GM10266 (cell line): Measurements from ENCODE around the gene KLHDC3.

Experiments used
- DNase-seq: peaks from one replicate; pipeline ENCODE4 v3.0.0; 2012; ENCODE audit errors: extremely low spot score
- CTCF ChIP-seq: IDR thresholded peaks from 2 replicates; pipeline ENCODE4 v1.5.1; 2012; ENCODE audit warnings: mild to moderate bottlenecking, low read depth; ENCODE audit not compliant: control insufficient read depth, insufficient read depth; ENCODE audit errors: missing control alignments

The KLHDC3 gene

GRCh38 chr6:43058531-43058930, 44.5 kb downstream of the KLHDC3 start:
- no peak for TF ChIP-seq CTCF
- no peak for DNase-seq

GRCh38 chr6:43059168-43060033, 45.4 kb downstream of the KLHDC3 start, which contains the start of the genes KLC4 and MRPL2:
TSS of gene KLC4 (plus strand) at chr6:43059631. CDS start at chr6:43061336, 1,705 bp downstream.
TSS of gene MRPL2 (minus strand) at chr6:43059434. CDS start at chr6:43059381, 53 bp downstream.
- no peak for TF ChIP-seq CTCF
- peak; percentile 99 for DNase-seq

DNA sequence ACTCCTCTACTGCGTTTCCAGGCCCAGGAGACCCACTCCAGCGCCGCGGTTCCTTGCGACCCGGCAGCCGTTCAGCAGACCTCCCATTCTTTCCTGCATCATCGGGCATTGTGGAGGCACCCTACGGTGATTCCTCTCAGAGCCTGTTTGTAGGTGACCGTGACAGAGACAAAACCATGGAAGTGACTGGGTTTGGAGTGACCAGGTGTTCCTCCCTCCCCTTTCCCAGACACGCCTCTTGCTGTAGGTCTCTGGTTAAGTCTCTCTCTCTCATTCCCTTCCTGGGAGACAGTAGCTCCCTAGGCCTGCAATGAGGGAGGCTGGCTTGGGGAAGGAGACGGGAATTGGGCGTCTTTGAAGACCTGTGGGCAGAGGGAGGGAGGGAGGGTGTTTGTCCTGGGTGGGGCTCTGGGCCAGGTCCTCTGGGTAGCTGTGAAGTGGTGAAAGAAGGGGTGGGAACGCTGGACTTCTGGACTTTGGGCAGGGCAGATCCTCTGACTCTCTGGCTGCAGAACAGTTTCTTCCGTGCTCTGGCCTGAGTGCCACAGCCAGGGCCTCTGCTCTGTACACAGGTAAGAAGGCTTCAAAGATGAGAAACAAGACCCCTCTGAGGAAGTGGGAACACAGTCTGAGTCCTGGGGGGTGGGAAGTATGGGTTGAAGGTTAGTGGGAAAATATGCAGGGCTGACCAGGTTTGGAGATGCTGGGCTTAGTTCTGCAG, 46.1 kb downstream of the KLHDC3 start:
- no peak for DNase-seq
- TF ChIP-seq CTCF: no peak

DNA sequence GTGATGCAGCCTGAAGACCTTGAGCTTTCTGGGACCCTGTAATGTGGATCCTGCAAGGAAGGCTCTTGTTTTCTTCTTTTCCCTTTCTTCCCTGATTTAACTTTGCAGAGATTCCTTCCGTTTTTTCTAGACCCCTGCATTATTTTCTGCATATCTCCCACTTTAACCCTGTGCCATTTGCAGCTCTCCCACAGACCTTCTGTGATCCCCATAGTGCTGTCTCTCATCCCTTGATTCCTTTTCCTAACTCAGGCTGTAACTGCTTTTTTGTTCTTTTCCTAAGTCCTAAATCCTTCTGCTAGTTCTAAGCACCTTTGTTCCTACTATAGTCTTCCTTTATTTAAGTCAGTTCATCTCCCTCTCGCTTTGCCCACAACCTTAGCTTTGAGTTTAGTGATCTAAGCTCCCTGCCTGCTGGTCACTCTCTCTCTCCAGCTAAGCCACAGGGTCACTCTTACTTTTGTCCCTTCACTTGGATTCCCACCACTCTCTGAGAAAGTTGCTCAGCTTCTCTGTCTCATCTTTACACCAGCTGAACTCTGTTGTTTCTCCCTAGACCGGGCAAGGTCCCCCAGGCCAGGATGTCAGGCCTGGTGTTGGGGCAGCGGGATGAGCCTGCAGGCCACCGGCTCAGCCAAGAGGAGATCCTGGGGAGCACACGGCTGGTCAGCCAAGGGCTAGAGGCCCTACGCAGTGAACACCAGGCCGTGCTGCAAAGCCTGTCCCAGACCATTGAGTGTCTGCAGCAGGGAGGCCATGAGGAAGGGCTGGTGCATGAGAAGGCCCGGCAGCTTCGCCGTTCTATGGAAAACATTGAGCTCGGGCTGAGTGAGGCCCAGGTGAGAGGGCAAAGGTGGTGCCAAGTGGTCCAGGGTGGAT, 46.9 kb downstream of the KLHDC3 start:
- TF ChIP-seq CTCF: no peak
- DNase-seq: no peak

GRCh38 chr6:43061861-43062260, 47.8 kb downstream of the KLHDC3 start:
- DNase-seq: no peak
- no peak for TF ChIP-seq CTCF

DNA sequence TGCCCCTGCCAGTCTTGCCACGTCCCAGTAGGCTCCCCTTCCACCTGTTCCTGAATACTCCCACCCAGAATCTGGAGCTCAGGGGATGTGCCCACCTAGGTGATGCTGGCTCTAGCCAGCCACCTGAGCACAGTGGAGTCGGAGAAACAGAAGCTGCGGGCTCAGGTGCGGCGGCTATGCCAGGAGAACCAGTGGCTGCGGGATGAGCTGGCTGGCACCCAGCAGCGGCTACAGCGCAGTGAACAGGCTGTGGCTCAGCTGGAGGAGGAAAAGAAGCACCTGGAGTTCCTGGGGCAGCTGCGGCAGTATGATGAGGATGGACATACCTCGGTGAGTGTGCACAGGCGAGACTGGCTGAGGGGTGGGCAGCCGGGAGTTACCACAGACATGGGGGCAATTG, 48.8 kb downstream of the KLHDC3 start:
- no peak for TF ChIP-seq CTCF
- no peak for DNase-seq
